ENCODE measurements around the gene TMSB4X. TPM values are rescaled to one million over a fixed set of nuclear protein-coding genes. Genes with fewer than 3 reads are reported as not detected.

The TMSB4X gene
- total RNA-seq, 1 experiment from 2014 or later = 2,928 TPM

DNA sequence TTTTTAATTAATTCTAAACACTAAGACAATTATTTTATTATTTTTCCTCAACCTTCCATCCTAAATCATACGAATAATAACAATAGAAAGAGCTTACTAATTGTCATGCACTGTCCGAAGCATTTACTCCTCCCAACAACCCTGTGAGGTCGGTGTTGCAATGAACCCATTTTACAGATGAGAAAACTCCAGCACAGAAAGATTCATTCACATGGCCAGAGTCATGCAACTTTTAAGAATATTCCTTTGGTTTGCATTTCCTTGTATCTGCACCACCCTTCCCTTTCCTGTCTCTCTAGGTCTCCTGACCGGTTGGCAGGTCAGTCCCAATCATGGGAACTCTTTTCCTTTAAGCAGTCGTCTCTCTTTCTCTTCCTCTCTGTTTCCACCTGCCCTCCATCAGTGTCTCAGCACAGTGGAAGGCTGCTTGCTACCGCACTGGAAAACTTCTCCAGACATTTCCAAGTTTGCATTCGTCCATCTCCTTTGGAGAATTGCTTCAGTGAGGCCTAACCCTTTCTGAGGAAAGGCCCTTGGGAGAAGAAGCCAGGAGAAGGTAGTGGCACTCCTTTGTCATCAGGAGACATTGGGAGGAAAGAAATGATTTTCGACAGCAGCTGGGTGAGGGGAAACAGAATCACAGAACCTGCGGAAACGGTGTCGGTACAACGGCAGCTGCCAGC lies 1.9 kb upstream of the TMSB4X start:
- Histone ChIP-seq H3K4me3 (ENCODE audit: low read depth in 2 of 2, low read length in 2 of 2) (peak overlapping the region; percentile 7 to 30; a peak in 2 of 4 replicates), H3K9me3 (ENCODE audit: control insufficient read depth, insufficient read depth, low read depth, low read length) (no peaks in the 10 kb centered on the region), H3K27ac (ENCODE audit: low read length) (peak overlapping the region; percentile 96), H3K36me3 (ENCODE audit: control insufficient read depth, insufficient read depth, low read length) (no peaks in the 10 kb centered on the region; the same call in none of the 2 replicates), H3K4me1 (ENCODE audit: control insufficient read depth, insufficient read depth, low read length) (peaks cover 5% of the 10 kb centered on the region), H3K27me3 (ENCODE audit: control insufficient read depth, insufficient read depth, low read length) (no peaks in the 10 kb centered on the region)
- no peak for TF ChIP-seq SIN3A (IDR thresholded peaks at IDR 0.05; ENCODE audit: borderline replicate concordance, insufficient read depth, low read depth, low read length)
- TF ChIP-seq POLR2AphosphoS5 (IDR thresholded peaks at IDR 0.05; ENCODE audit: low read depth, low read length) = no peak
- TF ChIP-seq, protein P1, sequence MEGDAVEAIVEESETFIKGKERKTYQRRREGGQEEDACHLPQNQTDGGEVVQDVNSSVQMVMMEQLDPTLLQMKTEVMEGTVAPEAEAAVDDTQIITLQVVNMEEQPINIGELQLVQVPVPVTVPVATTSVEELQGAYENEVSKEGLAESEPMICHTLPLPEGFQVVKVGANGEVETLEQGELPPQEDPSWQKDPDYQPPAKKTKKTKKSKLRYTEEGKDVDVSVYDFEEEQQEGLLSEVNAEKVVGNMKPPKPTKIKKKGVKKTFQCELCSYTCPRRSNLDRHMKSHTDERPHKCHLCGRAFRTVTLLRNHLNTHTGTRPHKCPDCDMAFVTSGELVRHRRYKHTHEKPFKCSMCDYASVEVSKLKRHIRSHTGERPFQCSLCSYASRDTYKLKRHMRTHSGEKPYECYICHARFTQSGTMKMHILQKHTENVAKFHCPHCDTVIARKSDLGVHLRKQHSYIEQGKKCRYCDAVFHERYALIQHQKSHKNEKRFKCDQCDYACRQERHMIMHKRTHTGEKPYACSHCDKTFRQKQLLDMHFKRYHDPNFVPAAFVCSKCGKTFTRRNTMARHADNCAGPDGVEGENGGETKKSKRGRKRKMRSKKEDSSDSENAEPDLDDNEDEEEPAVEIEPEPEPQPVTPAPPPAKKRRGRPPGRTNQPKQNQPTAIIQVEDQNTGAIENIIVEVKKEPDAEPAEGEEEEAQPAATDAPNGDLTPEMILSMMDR (IDR thresholded peaks at IDR 0.05) = no peak
- in situ Hi-C loops (cut with HindIII; ENCODE audit: low pct_unique_long_range_greater_than_20kb, low sequenced_read_pairs) = no loop called here
- no TSS peak for BruUV-seq (replicated peaks)
- intact Hi-C loops (cut with micrococcal nuclease; ENCODE audit: unreplicated experiment) = loop anchor here (10.0 kb wide), 2 partner anchors 102 to 512 kb away; no protein-coding TSS in a partner anchor
- ChIA-PET CTCF (no interaction called here), POLR2A (no interaction called here)
- no peak for ATAC-seq
- DNase-seq (ENCODE audit: low read depth, low spot score) = no peak

DNA sequence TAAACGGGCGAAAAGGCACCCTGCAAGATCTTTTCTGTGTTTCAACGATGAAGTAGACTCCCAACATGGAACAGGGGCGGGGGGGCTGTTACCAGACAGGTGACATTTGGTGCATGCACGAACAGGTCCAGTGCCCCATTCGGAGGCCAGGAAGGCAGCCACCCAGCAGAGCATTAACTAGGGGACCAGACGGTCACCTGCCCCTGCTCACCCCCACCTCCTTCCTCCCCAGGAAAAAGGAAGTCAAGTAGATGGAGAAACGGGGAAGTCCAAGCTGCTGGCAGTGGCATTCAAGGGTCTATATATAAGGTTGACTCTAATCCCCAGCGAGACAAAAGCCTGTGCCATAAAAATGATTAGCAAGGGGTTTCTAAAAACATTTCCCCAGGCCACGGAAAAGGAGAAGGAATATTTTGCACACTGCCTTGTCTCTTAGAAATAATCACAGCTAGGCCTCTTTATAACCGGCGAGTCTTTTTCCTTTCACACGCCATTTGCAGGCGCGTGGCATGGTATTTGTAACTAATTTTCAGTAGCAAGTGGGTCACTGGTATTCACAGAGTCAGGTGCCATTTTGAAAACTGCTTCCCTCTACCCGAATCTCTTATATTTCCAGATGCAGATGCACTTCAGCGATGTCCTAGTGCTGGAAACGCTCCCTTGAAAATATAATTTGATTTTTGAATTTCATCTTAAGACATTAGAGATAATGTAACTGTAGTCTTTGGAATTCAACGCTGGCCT lies 1.2 kb upstream of the TMSB4X start:
- ChIA-PET POLR2A (no interaction called here), CTCF (no interaction called here)
- TF ChIP-seq POLR2AphosphoS5 (IDR thresholded peaks at IDR 0.05; ENCODE audit: low read depth, low read length) (no peak), SIN3A (IDR thresholded peaks at IDR 0.05; ENCODE audit: borderline replicate concordance, insufficient read depth, low read depth, low read length) (no peak), TCF7L2 (IDR thresholded peaks at IDR 0.05; ENCODE audit: low read depth, low read length) (no peak)
- TF ChIP-seq, protein P1 (IDR thresholded peaks at IDR 0.05) = no peak
- TF ChIP-seq, protein P2, sequence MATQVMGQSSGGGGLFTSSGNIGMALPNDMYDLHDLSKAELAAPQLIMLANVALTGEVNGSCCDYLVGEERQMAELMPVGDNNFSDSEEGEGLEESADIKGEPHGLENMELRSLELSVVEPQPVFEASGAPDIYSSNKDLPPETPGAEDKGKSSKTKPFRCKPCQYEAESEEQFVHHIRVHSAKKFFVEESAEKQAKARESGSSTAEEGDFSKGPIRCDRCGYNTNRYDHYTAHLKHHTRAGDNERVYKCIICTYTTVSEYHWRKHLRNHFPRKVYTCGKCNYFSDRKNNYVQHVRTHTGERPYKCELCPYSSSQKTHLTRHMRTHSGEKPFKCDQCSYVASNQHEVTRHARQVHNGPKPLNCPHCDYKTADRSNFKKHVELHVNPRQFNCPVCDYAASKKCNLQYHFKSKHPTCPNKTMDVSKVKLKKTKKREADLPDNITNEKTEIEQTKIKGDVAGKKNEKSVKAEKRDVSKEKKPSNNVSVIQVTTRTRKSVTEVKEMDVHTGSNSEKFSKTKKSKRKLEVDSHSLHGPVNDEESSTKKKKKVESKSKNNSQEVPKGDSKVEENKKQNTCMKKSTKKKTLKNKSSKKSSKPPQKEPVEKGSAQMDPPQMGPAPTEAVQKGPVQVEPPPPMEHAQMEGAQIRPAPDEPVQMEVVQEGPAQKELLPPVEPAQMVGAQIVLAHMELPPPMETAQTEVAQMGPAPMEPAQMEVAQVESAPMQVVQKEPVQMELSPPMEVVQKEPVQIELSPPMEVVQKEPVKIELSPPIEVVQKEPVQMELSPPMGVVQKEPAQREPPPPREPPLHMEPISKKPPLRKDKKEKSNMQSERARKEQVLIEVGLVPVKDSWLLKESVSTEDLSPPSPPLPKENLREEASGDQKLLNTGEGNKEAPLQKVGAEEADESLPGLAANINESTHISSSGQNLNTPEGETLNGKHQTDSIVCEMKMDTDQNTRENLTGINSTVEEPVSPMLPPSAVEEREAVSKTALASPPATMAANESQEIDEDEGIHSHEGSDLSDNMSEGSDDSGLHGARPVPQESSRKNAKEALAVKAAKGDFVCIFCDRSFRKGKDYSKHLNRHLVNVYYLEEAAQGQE (IDR thresholded peaks at IDR 0.05; ENCODE audit: insufficient read depth in 1 of 2, low read depth in 2 of 2, low read length in 1 of 2) = no peak
- Histone ChIP-seq H3K9me3 (ENCODE audit: control insufficient read depth, insufficient read depth, low read depth, low read length) (no peaks in the 10 kb centered on the region), H3K4me3 (ENCODE audit: low read depth in 2 of 2, low read length in 2 of 2) (peak overlapping the region; percentile 54 to 68; a peak in 3 of 4 replicates), H3K27me3 (ENCODE audit: control insufficient read depth, insufficient read depth, low read length) (no peaks in the 10 kb centered on the region), H3K27ac (ENCODE audit: low read length) (peak overlapping the region; percentile 96), H3K4me1 (ENCODE audit: control insufficient read depth, insufficient read depth, low read length) (peaks cover 8% of the 10 kb centered on the region), H3K36me3 (ENCODE audit: control insufficient read depth, insufficient read depth, low read length) (no peaks in the 10 kb centered on the region; the same call in none of the 2 replicates)
- in situ Hi-C loops (cut with HindIII; ENCODE audit: low pct_unique_long_range_greater_than_20kb, low sequenced_read_pairs) = no loop called here
- ATAC-seq (no peak), DNase-seq (ENCODE audit: low read depth, low spot score) (no peak)
- no TSS peak for BruUV-seq (replicated peaks)
- intact Hi-C loops (cut with micrococcal nuclease; ENCODE audit: unreplicated experiment) = loop anchor here (10.0 kb wide), 2 partner anchors 101 to 511 kb away; no protein-coding TSS in a partner anchor

All from Panc1 (cell line).